K562 (cell line): Measurements from ENCODE around the gene VTI1B. TPM values are rescaled to one million over a fixed set of nuclear protein-coding genes. Genes with fewer than 3 reads are reported as not detected.

Experiments
- ADNP ChIP-seq: fragments of 200-800 bp; sonication (Bioruptor generic); IDR thresholded peaks from 2 replicates; pipeline ENCODE4 v1.6.1; 2016; ENCODE audit warnings: missing genetic modification characterization, missing compliant biosample characterization
- BDP1 ChIP-seq: IDR thresholded peaks from 3 replicates; pipeline ENCODE4 v1.6.1; 2011; ENCODE audit not compliant: insufficient read length, insufficient read depth
- ELF1 ChIP-seq: fragments of 200-800 bp; sonication (Bioruptor generic); IDR thresholded peaks from 2 replicates; pipeline ENCODE4 v1.6.1; 2016; ENCODE audit warnings: missing genetic modification characterization, missing compliant biosample characterization
- EP400 ChIP-seq: fragments of 450-650 bp; IDR thresholded peaks from 2 replicates; pipeline ENCODE4 v1.6.1; 2017; ENCODE audit warnings: antibody characterized with exemption, mild to moderate bottlenecking, moderate library complexity
- ESRRB ChIP-seq: fragments of 250-450 bp; sonication (Bioruptor Pico); IDR thresholded peaks from 2 replicates; pipeline ENCODE4 v1.5.0; 2020; ENCODE audit warnings: mild to moderate bottlenecking, moderate library complexity, borderline replicate concordance
- FOSL1 ChIP-seq: fragments of 200-800 bp; sonication (Bioruptor generic); conservative IDR thresholded peaks from 2 replicates; pipeline ENCODE4 v1.6.1; 2016; ENCODE audit warnings: missing genetic modification characterization, missing compliant biosample characterization
- GTF2A2 ChIP-seq: IDR thresholded peaks from 2 replicates; pipeline ENCODE4 v1.6.1; 2016; ENCODE audit warnings: mild to moderate bottlenecking, missing genetic modification characterization, missing compliant biosample characterization
- HNRNPH1 ChIP-seq: fragments of 200-400 bp; formaldehyde crosslinking; optimal IDR thresholded peaks from 2 replicates; pipeline ENCODE3; 2017; ENCODE audit warnings: low read depth, mild to moderate bottlenecking, low read length, moderate library complexity
- MEIS2 ChIP-seq: fragments of 450-650 bp; IDR thresholded peaks from 2 replicates; pipeline ENCODE4 v1.6.1; 2014; ENCODE audit warnings: mild to moderate bottlenecking; ENCODE audit not compliant: partially characterized antibody
- MTA1 ChIP-seq: fragments of 450-650 bp; IDR thresholded peaks from 2 replicates; pipeline ENCODE4 v1.6.1; 2017; ENCODE audit warnings: borderline replicate concordance
- NR3C1 ChIP-seq: sonication (generic); formaldehyde crosslinking; IDR thresholded peaks from 2 replicates; pipeline ENCODE4 v1.8.1; 2022; ENCODE audit warnings: missing genetic modification reagents
- PHF21A ChIP-seq: fragments of 450-650 bp; IDR thresholded peaks from 2 replicates; pipeline ENCODE4 v1.6.1; 2017; ENCODE audit warnings: low read depth, borderline replicate concordance
- PML ChIP-seq: IDR thresholded peaks from 2 replicates; pipeline ENCODE4 v1.6.1; 2012; ENCODE audit warnings: low read length, inconsistent platforms
- PTTG1 ChIP-seq: fragments of 450-650 bp; IDR thresholded peaks from 2 replicates; pipeline ENCODE4 v1.6.1; 2016; ENCODE audit warnings: low read depth, mild to moderate bottlenecking, missing genetic modification characterization, missing compliant biosample characterization
- SMARCE1 ChIP-seq: fragments of 450-650 bp; IDR thresholded peaks from 2 replicates; pipeline ENCODE4 v1.7.1; 2016; ENCODE audit warnings: mild to moderate bottlenecking
- SPI1 ChIP-seq: IDR thresholded peaks from 2 replicates; pipeline ENCODE4 v1.6.1; 2011; ENCODE audit warnings: low read depth, low read length, control low read depth, borderline replicate concordance
- polyA plus RNA-seq, 8 experiments: library from polyadenylated mRNA; depleted of rRNA in 4 of 8; stranded (reverse) in 5 of 8; unstranded in 3 of 8; fragments of >200 nt; fragmentation: Nextera tagmentation in 2 of 8; fragmentation: Illumina TruSeq in 1 of 8; extraction: Ambion mirVana in 2 of 8; extraction: Trizol in 1 of 8; gene quantifications; 2 replicates each; pipeline versions ENCODE4 v1.2.1 to v1.2.3, GENCODE V29; 2011 to 2014; ENCODE audit warnings: inconsistent platforms in 1 of 8, missing spikeins in 1 of 8
- total RNA-seq, 7 experiments: library from RNA; depleted of rRNA in 6 of 7; stranded (reverse); fragments of >200 nt in 6 of 7; fragmentation: Illumina TruSeq in 2 of 7; extraction: Trizol in 2 of 7; gene quantifications; 2 replicates each; pipeline versions ENCODE4 v1.2.1 to v1.2.3, GENCODE V29; 2011 to 2021; ENCODE audit warnings: low replicate concordance in 1 of 7
- TF ChIP-seq, protein P1 (sequence below), 2 experiments: fragments of 200-800 bp in 1 of 2; sonication (Bioruptor generic) in 1 of 2; sonication (generic) in 1 of 2; formaldehyde crosslinking in 1 of 2; IDR thresholded peaks in 1 of 2; conservative IDR thresholded peaks in 1 of 2; 2 replicates each; pipeline versions ENCODE4 v1.5.0 to v1.6.1; 2016 to 2020; ENCODE audit warnings: missing compliant biosample characterization in 1 of 2, missing genetic modification characterization in 1 of 2, missing genetic modification reagents in 1 of 2
- TF ChIP-seq, protein P2 (sequence below): fragments of 250-450 bp; sonication (Bioruptor Pico); IDR thresholded peaks from 2 replicates; pipeline ENCODE4 v1.5.1; 2021; ENCODE audit warnings: mild to moderate bottlenecking
- TF ChIP-seq, protein P3 (sequence below): sonication (generic); formaldehyde crosslinking; IDR thresholded peaks from 2 replicates; pipeline ENCODE4 v1.9.0; 2022; ENCODE audit warnings: mild to moderate bottlenecking, missing genetic modification reagents
- TF ChIP-seq, protein P4 (sequence below): sonication (generic); formaldehyde crosslinking; IDR thresholded peaks from 2 replicates; pipeline ENCODE4 v1.8.0; 2022; ENCODE audit warnings: mild to moderate bottlenecking, missing genetic modification reagents
- TF ChIP-seq, protein P5 (sequence below): sonication (generic); formaldehyde crosslinking; IDR thresholded peaks from 2 replicates; pipeline ENCODE4 v1.8.1; 2023; ENCODE audit warnings: mild to moderate bottlenecking, missing genetic modification reagents

VTI1B gene
- total and polyA plus RNA-seq, 9 of the 15 experiments (the other 6 are each of a cell fraction or from before 2014, with no cell fraction given): 7.8 to 69.8 (median 50.1) TPM

DNA sequence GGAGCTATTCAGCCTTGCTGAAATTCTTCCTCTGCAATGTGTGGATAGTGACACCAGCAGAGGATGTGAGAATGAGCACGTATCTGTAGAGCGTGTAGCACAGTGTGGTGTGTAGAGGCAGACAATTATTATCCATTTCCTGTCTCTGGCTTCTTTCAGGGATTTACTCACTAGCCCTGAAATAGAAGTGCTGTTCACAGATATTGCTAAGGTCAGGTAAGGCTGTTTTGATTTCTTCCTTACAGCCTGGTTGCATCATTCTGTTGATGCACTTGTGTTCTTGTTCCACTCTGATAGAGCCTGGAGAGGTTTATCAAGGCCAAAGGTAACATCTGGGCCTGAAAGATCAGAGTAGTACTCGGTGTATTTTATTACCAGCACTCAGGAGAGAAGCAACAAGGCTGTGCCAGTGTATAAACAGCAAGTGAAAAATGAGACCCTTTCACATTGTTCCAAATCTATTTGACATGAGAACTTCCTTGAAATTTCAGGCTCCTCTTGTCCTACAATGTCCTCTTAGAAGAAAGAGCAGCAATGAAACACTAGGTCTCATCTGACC, 38.0 kb downstream of the VTI1B start (continued):
- no peak for TF ChIP-seq NR3C1 (CRISPR knock-in tag)
- no peak for TF ChIP-seq ELF1 (tag)
- TF ChIP-seq SMARCE1: peak; percentile 84
- TF ChIP-seq PML: peak; percentile 97
- TF ChIP-seq, protein P1, sequence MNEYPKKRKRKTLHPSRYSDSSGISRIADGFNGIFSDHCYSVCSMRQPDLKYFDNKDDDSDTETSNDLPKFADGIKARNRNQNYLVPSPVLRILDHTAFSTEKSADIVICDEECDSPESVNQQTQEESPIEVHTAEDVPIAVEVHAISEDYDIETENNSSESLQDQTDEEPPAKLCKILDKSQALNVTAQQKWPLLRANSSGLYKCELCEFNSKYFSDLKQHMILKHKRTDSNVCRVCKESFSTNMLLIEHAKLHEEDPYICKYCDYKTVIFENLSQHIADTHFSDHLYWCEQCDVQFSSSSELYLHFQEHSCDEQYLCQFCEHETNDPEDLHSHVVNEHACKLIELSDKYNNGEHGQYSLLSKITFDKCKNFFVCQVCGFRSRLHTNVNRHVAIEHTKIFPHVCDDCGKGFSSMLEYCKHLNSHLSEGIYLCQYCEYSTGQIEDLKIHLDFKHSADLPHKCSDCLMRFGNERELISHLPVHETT (CRISPR knock-in tag; conservative IDR thresholded peaks at IDR 0.05 in 1 of 2, IDR thresholded peaks at IDR 0.05 in 1 of 2): no peak
- peak; percentile 54; the same call in 1 of the 2 replicates for TF ChIP-seq MTA1
- TF ChIP-seq, protein P2, sequence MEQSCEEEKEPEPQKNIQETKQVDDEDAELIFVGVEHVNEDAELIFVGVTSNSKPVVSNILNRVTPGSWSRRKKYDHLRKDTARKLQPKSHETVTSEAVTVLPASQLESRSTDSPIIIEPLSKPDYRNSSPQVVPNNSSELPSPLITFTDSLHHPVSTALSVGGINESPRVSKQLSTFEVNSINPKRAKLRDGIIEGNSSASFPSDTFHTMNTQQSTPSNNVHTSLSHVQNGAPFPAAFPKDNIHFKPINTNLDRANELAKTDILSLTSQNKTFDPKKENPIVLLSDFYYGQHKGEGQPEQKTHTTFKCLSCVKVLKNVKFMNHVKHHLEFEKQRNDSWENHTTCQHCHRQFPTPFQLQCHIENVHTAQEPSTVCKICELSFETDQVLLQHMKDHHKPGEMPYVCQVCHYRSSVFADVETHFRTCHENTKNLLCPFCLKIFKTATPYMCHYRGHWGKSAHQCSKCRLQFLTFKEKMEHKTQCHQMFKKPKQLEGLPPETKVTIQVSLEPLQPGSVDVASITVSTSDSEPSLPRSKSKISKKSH (CRISPR knock-in tag): no peak
- peak; percentile 75 for TF ChIP-seq FOSL1 (tag)
- peak; percentile 66 for TF ChIP-seq MEIS2
- no peak for TF ChIP-seq PTTG1
- TF ChIP-seq HNRNPH1: no peak
- TF ChIP-seq, protein P3, sequence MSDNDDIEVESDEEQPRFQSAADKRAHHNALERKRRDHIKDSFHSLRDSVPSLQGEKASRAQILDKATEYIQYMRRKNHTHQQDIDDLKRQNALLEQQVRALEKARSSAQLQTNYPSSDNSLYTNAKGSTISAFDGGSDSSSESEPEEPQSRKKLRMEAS (CRISPR knock-in tag): no peak
- peak; percentile 83 for TF ChIP-seq EP400
- no peak for TF ChIP-seq SPI1
- TF ChIP-seq, protein P4, sequence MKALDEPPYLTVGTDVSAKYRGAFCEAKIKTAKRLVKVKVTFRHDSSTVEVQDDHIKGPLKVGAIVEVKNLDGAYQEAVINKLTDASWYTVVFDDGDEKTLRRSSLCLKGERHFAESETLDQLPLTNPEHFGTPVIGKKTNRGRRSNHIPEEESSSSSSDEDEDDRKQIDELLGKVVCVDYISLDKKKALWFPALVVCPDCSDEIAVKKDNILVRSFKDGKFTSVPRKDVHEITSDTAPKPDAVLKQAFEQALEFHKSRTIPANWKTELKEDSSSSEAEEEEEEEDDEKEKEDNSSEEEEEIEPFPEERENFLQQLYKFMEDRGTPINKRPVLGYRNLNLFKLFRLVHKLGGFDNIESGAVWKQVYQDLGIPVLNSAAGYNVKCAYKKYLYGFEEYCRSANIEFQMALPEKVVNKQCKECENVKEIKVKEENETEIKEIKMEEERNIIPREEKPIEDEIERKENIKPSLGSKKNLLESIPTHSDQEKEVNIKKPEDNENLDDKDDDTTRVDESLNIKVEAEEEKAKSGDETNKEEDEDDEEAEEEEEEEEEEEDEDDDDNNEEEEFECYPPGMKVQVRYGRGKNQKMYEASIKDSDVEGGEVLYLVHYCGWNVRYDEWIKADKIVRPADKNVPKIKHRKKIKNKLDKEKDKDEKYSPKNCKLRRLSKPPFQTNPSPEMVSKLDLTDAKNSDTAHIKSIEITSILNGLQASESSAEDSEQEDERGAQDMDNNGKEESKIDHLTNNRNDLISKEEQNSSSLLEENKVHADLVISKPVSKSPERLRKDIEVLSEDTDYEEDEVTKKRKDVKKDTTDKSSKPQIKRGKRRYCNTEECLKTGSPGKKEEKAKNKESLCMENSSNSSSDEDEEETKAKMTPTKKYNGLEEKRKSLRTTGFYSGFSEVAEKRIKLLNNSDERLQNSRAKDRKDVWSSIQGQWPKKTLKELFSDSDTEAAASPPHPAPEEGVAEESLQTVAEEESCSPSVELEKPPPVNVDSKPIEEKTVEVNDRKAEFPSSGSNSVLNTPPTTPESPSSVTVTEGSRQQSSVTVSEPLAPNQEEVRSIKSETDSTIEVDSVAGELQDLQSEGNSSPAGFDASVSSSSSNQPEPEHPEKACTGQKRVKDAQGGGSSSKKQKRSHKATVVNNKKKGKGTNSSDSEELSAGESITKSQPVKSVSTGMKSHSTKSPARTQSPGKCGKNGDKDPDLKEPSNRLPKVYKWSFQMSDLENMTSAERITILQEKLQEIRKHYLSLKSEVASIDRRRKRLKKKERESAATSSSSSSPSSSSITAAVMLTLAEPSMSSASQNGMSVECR (CRISPR knock-in tag): no peak
- TF ChIP-seq, protein P5, sequence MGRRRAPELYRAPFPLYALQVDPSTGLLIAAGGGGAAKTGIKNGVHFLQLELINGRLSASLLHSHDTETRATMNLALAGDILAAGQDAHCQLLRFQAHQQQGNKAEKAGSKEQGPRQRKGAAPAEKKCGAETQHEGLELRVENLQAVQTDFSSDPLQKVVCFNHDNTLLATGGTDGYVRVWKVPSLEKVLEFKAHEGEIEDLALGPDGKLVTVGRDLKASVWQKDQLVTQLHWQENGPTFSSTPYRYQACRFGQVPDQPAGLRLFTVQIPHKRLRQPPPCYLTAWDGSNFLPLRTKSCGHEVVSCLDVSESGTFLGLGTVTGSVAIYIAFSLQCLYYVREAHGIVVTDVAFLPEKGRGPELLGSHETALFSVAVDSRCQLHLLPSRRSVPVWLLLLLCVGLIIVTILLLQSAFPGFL (CRISPR knock-in tag): no peak
- TF ChIP-seq BDP1: no peak
- TF ChIP-seq GTF2A2 (tag): no peak
- no peak for TF ChIP-seq ESRRB (CRISPR knock-in tag)
- TF ChIP-seq ADNP (tag): no peak
- 0 out of 2 replicates have a peak, but pooled peaks have one; percentile 34 for TF ChIP-seq PHF21A
